GM12865 (cell line): ENCODE results near the gene PCGF1.
A peak's percentile ranks its signal among the peaks of the same experiment; 100 is the strongest.

Experiments
- DNase-seq: peaks from one replicate; pipeline ENCODE4 v3.0.0; 2010; ENCODE audit warnings: low read depth
- H3K4me3 ChIP-seq: 2 replicates; pipeline ENCODE4 v1.5.1; 2011; ENCODE audit warnings: mild to moderate bottlenecking, low read depth, low read length, control low read depth
- TF ChIP-seq, protein P1 (sequence below): IDR thresholded peaks from 2 replicates; pipeline ENCODE4 v1.5.1; 2011; ENCODE audit warnings: low read length, control low read depth, low read depth, inconsistent platforms; ENCODE audit not compliant: insufficient read depth; ENCODE audit errors: missing control alignments

PCGF1 gene

DNA sequence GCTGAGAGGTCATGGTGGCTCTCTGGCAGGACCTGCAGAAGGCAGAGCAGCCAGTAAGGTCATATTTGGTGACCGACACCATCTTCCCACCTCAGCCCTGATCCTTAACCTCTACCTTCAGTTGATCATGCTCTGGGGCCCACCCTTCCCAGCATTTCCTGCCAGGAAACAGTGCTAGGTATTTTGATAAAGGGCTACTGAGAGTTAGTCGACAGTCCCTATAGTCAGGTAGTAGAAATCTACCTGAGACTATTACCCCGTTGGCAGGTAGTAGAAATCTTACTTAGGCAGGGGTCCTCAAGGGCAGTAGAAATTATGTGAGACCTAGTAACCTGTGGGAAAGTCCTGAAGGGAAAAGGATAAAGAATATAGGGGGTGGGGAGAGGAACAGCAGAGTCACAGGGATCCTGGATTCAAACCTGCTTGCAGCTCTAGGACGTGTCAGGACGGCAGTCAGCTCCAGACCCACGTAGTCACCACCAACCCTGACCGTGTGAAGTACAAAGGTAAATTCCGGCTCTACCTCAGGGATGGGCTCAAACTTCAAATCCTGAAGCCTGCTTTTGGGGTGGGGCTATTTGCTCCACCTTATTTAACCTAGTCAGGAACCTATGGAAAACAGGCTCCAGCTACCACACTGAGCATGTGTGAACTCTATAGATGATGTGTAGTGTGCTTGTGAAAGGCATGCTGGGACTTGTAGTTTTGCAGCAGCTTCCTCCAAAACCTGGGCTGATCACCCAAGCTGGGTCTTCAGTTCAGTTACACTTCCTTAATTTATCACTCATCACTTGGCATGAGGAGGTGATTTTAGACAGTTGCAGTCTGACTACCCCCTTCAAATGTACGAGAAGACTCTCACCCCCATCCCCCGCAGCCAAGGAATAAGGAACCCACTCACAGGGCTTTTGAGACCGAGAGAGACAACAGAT lies 18.5 kb upstream of the PCGF1 start, which contains the start of gene DQX1:
Gene DQX1 (minus strand): TSS at position 515 of the 932 bp plus-strand sequence. CDS start 502 bp downstream, at position 13.
- peak; percentile 75 for DNase-seq
- H3K4me3 ChIP-seq: no peak within 1 kb of the TSS
- TF ChIP-seq, protein P1, sequence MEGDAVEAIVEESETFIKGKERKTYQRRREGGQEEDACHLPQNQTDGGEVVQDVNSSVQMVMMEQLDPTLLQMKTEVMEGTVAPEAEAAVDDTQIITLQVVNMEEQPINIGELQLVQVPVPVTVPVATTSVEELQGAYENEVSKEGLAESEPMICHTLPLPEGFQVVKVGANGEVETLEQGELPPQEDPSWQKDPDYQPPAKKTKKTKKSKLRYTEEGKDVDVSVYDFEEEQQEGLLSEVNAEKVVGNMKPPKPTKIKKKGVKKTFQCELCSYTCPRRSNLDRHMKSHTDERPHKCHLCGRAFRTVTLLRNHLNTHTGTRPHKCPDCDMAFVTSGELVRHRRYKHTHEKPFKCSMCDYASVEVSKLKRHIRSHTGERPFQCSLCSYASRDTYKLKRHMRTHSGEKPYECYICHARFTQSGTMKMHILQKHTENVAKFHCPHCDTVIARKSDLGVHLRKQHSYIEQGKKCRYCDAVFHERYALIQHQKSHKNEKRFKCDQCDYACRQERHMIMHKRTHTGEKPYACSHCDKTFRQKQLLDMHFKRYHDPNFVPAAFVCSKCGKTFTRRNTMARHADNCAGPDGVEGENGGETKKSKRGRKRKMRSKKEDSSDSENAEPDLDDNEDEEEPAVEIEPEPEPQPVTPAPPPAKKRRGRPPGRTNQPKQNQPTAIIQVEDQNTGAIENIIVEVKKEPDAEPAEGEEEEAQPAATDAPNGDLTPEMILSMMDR: no peak

DNA sequence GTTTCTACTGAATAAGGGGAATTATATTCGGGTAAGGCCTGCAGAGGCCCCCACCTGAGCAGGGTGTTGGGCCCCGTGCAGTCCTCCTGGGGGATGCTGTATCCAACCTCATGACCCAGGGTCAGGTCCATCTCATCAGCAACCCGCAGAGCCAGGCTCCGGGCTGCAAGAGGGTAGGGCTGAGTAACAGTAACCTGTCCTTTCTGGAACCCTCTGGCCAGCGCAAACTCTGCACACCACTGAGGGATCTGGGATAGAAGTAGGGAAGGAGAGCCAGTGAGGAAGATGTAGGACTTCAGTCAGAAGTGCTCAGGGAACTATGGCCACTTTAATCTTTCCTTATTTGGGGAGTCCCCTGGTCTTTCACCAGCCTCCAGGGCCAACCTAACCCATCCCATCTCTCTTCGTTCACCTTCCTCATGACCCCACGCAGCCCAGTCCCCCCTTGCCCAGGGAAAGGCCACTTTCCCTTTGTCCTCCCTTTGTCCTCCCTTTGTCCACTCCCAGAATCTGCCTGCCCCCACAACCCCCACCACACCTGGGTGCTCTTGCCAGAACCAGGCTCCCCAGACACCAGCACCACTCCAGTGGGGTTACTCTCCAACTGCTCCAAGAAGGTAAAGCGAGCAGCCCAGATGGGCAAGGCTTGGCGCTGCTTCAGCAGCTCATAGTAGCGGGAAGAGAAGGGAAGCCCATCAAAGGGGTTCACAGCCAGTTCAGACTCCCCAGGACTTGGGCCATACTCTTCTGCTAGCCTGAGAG lies 17.6 kb upstream of the PCGF1 start:
- TF ChIP-seq, protein P1: no peak
- DNase-seq: no peak
- H3K4me3 ChIP-seq: no peak overlapping the region

DNA sequence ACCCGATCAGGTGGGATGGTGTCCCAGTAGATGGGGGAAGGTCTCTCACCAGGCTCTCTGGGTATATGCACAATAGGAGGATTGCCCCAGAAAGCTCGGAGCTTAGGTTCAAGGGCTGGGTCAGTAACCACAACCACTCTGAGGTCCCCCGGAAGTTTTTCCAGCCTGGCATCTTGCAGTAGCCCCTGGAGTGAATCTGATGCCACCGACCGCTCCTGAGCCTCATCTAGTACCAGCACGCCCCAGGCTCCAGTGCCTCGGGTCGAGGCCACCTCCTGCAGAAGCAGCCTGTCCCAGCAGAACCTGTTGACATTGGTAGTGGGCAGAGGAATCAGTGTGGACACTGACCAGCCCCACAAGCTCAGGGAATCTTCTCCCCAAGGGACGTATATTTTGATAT lies 16.5 kb upstream of the PCGF1 start:
- DNase-seq: no peak
- H3K4me3 ChIP-seq: no peak overlapping the region
- TF ChIP-seq, protein P1: no peak

DNA sequence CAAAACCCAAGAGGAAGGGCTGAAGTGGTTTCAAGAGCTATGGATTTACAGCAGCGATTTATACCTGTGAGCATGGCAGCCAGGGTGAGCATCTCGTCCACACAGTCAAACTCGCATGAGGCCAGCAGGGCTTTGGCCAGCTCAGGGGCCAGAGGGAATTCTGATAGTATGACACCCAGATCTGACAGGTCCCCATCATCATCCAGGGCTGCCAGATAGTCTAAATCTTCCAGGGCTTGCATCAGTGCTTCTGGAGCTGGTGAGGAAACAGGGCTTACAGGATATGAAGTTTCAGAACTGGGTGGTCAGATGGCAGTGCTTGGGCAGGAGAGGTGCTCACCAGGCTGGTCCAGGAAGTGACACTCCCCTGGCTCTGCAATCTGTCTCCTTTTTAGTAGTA lies 15.0 kb upstream of the PCGF1 start:
- TF ChIP-seq, protein P1: no peak
- H3K4me3 ChIP-seq: no peak overlapping the region
- no peak for DNase-seq

DNA sequence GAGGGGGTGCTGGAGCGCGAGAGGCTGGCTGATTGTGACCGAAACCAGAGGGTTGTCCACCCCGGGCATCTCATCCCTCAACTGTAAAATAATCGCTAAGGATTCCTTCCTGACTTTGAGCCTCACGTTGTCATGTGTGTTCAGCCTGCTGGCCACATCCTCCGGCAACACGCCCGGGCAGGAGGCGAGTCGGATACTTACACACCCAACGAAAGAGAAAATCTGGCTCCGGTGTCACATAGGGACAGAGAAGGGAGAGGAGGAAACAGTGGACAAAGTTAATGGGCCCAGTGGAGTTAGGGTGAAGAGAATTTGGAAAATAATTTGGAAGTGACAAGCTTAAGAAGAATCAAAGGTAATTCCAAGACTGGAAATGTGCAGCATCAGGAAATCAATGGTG lies 9.2 kb upstream of the PCGF1 start:
- DNase-seq: no peak
- H3K4me3 ChIP-seq: peak overlapping the region; percentile 34
- TF ChIP-seq, protein P1: no peak

DNA sequence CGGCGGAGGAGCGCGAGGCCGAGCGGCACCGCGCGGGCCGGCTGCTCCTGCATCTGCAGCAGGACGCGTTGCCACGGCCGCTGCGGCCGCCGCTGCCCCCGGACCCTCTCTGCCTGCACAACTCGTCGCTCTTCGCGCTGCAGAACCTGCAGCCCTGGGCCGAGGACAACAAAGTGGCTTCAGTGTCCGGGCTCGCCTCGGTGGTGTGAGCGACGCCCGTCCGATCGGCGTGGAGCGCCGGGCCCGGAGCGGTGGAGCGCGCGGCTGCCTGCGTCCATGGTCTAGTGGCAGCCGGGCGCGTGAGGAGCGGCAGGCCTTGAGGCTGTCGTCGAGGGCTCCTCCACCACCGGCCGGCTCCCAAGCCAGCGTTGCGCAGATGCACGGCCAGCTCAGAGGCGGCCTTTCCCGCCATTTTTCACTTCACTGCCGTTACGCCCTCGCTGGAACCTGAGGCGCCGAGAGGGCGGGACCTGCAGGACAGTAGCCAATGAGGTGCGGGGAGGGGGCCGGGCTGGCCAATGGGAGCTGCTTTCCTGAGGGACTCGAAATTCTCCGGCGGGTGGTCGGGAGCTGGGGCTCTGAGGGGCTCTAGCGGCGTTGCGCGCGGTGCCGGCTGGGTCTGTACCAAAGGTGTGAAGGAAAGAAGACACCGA lies 8.6 kb upstream of the PCGF1 start:
- TF ChIP-seq, protein P1: no peak
- peak overlapping the region; percentile 34 for H3K4me3 ChIP-seq
- DNase-seq: peak; percentile 82
